ENCODE results near the gene CILP2. TPM values are rescaled to one million over a fixed set of nuclear protein-coding genes. Genes with fewer than 3 reads are reported as not detected.

The CILP2 gene
- polyA plus RNA-seq, 1 of the 3 experiments (the other 2 are of a cell fraction): 1.9 TPM

GRCh38 chr19:19548915-19549759 is 11.1 kb downstream of the CILP2 start (continued):
- no peak for TF ChIP-seq PBX3 (IDR thresholded peaks at IDR 0.05)
- no peak for TF ChIP-seq USF2 (IDR thresholded peaks at IDR 0.05; ENCODE audit: borderline replicate concordance, low read depth, low read length)
- TF ChIP-seq EZH2phosphoT487 (IDR thresholded peaks at IDR 0.05; ENCODE audit: borderline replicate concordance, low read depth): no peak
- TF ChIP-seq NFIC (IDR thresholded peaks at IDR 0.05; ENCODE audit: borderline replicate concordance): no peak
- TF ChIP-seq USF1 (IDR thresholded peaks at IDR 0.05; ENCODE audit: borderline replicate concordance, low read depth): no peak

GRCh38 chr19:19549804-19550464 is 11.9 kb downstream of the CILP2 start:
- Histone ChIP-seq H3K9ac (no peak overlapping the region), H3F3A (replicated peaks; ENCODE audit: insufficient read depth) (no peaks in the 10 kb centered on the region), H4K20me1 (ENCODE audit: insufficient read depth) (no peaks in the 10 kb centered on the region), H3K36me3 (replicated peaks in 1 of 2; ENCODE audit: control insufficient read depth in 1 of 2, insufficient read depth in 2 of 2, low read length in 1 of 2) (no peaks in the 10 kb centered on the region), H2AFZ (ENCODE audit: low read depth) (no peak overlapping the region), H3K4me3 (ENCODE audit: low read depth in 2 of 2, low read length in 1 of 2) (no peak overlapping the region), H3K27me3 (ENCODE audit: insufficient read depth) (no peaks in the 10 kb centered on the region), H3K79me2 (ENCODE audit: insufficient read depth) (no peaks in the 10 kb centered on the region), H3K4me2 (no peak overlapping the region), H3K4me1 (ENCODE audit: control insufficient read depth in 1 of 2, insufficient read depth in 2 of 2, low read depth in 1 of 2, low read length in 1 of 2) (peaks cover 0 to 13% of the 10 kb centered on the region in 2 experiments; a peak in 1 of 4 replicates), H3K9me2 (no peaks in the 10 kb centered on the region), H3K9me3 (no peaks in the 10 kb centered on the region), H3K27ac (ENCODE audit: low read depth in 2 of 2, low read length in 1 of 2) (no peak overlapping the region)
- ChIA-PET CTCF (interaction anchor here (2.3 to 15.7 kb wide), 4 partner anchors 11 to 94 kb away, joined by 5 to 258 read pairs (median 42); partner anchors contain the start of genes CILP2, GMIP and YJEFN3), POLR2A (no interaction called here)
- TF ChIP-seq RCOR1 (IDR thresholded peaks at IDR 0.05; ENCODE audit: low read length) (no peak), SMC3 (IDR thresholded peaks at IDR 0.05; ENCODE audit: low read depth, low read length) (no peak), EZH2phosphoT487 (IDR thresholded peaks at IDR 0.05; ENCODE audit: borderline replicate concordance, low read depth) (no peak), GATA2 (CRISPR knock-in tag; IDR thresholded peaks at IDR 0.05) (no peak), POLR2AphosphoS5 (IDR thresholded peaks at IDR 0.05; ENCODE audit: low read depth, low read length) (no peak), YY1 (IDR thresholded peaks at IDR 0.05; ENCODE audit: low read depth) (no peak)
- 64% methylated on average over 14 of the region's 23 CpGs for WGBS (ENCODE audit: low lambda C conversion rate)
- no peak for DNase-seq
